CD4-positive, alpha-beta T cell (primary cell): Measurements from ENCODE around the gene PROB1. TPM values are rescaled to one million over a fixed set of nuclear protein-coding genes. Genes with fewer than 3 reads are reported as not detected.

ENCODE experiments used
- ATAC-seq: fragments of 200-7000 bp; cut with Tn5 transposase; one replicate; pipeline ENCODE4 v1.10.0; 2022; ENCODE audit warnings: mild to moderate bottlenecking; ENCODE audit not compliant: poor library complexity
- CTCF ChIA-PET: fragments of 350-600 bp; sonication (Branson Sonifier 250); formaldehyde crosslinking; loops from one replicate; lab custom pipeline; 2021; ENCODE audit warnings: antibody characterized with exemption, inconsistent platforms; lab: Charles Lee
- POLR2A ChIA-PET: fragments of 350-600 bp; sonication (Branson Sonifier 250); formaldehyde crosslinking; loops from one replicate; lab custom pipeline; 2021; ENCODE audit warnings: antibody characterized with exemption, inconsistent platforms; lab: Charles Lee
- DNase-seq, 14 experiments: peaks; one replicate each; pipeline ENCODE4 v3.0.0-alpha.2; 2013 to 2020; ENCODE audit warnings: mixed read lengths in 2 of 14
- H3K27ac ChIP-seq, 2 donors: one replicate each; pipeline versions ENCODE4 v1.5.1 to v1.7.0; 2013; ENCODE audit warnings: low read length in 2 of 2, low read depth in 1 of 2, mild to moderate bottlenecking in 1 of 2
- H3K27me3 ChIP-seq, 2 experiments: 1 replicate in 1 of 2; 2 replicates in 1 of 2; pipeline versions ENCODE4 v1.6.1 to v1.7.0; 2013; ENCODE audit warnings: low read length in 2 of 2, control low read depth in 1 of 2, mild to moderate bottlenecking in 1 of 2, moderate library complexity in 1 of 2; ENCODE audit not compliant: insufficient read depth in 2 of 2, control insufficient read depth in 1 of 2
- H3K36me3 ChIP-seq: one replicate; pipeline ENCODE4 v1.6.1; 2013; ENCODE audit warnings: low read length, control low read depth; ENCODE audit not compliant: insufficient read depth
- H3K4me1 ChIP-seq: one replicate; pipeline ENCODE4 v1.6.1; 2013; ENCODE audit warnings: low read length, control low read depth; ENCODE audit not compliant: insufficient read depth
- H3K4me3 ChIP-seq: one replicate; pipeline ENCODE4 v1.5.1; 2013; ENCODE audit warnings: mild to moderate bottlenecking, low read length, moderate library complexity
- H3K9me3 ChIP-seq, 2 experiments: 1 replicate in 1 of 2; 2 replicates in 1 of 2; pipeline versions ENCODE4 v1.6.1 to v1.7.0; 2013; ENCODE audit warnings: low read length in 2 of 2, mild to moderate bottlenecking in 2 of 2, control low read depth in 1 of 2, moderate library complexity in 1 of 2; ENCODE audit not compliant: control insufficient read depth in 1 of 2, insufficient read depth in 1 of 2
- H3K27ac Mint-ChIP-seq: one replicate; pipeline ENCODE4 v1.8.0; 2020; ENCODE audit warnings: mixed read lengths
- H3K27me3 Mint-ChIP-seq: one replicate; pipeline ENCODE4 v1.8.0; 2021; ENCODE audit warnings: mixed read lengths
- H3K36me3 Mint-ChIP-seq: one replicate; pipeline ENCODE4 v1.8.0; 2021; ENCODE audit warnings: low read depth, mixed read lengths
- H3K4me1 Mint-ChIP-seq: one replicate; pipeline ENCODE4 v1.8.0; 2021; ENCODE audit warnings: low read depth, mixed read lengths
- H3K4me3 Mint-ChIP-seq: one replicate; pipeline ENCODE4 v1.8.0; 2020; ENCODE audit warnings: mild to moderate bottlenecking, mixed read lengths
- H3K9me3 Mint-ChIP-seq: one replicate; pipeline ENCODE4 v1.8.0; 2020; ENCODE audit warnings: mixed read lengths
- intact Hi-C, 2 experiments: fragments of 100-400 bp; cut with DNase I in 1 of 2; cut with micrococcal nuclease in 1 of 2; formaldehyde crosslinking; loops; one replicate each; pipeline versions ENCODE4 v1.15.1 to v1.9.0; 2023 to 2025; cut with DNase I, micrococcal nuclease
- total RNA-seq, 174 experiments: library from RNA in 2 of 174; stranded (reverse) in 2 of 174; gene quantifications; one replicate each; pipeline ENCODE4 v1.2.3 and lab custom pipeline; 2021 to 2026
- TF ChIP-seq, protein P1 (sequence below): fragments of 200-600 bp; IDR thresholded peaks from one replicate; pipeline ENCODE4 v1.8.0; 2022; ENCODE audit warnings: antibody characterized with exemption, mild to moderate bottlenecking

The PROB1 gene
- total RNA-seq, 2 experiments from 2014 or later: 0.25 to 0.41 TPM

DNA sequence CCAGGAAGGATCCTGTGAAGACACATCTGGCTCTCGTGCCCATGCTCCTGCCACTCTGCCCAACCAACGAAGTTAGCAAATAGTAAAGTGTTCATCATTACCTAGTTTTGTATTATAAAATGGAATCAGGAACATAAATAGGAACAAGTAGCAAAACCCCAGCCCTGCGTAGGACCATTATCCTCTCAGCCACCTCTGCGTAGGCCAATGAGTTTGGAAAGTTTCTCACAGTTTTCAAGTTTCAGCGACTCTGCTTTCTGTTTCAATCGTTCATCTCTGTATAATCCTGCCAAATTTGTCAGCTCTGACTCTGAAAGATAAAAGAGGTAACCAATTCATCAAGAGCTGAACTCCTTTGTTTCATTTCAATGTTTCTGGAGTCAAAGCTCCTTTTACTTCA, 19.1 kb upstream of the PROB1 start:
- Mint-ChIP-seq H3K36me3 (peaks cover 15% of the 10 kb centered on the region), H3K4me1 (peaks cover 23% of the 10 kb centered on the region), H3K9me3 (no peaks in the 10 kb centered on the region), H3K27ac (no peak overlapping the region), H3K4me3 (no peak overlapping the region), H3K27me3 (no peaks in the 10 kb centered on the region)
- intact Hi-C loops: no loop called here
- Histone ChIP-seq H3K4me3 (no peak overlapping the region), H3K4me1 (peaks cover 19% of the 10 kb centered on the region), H3K27me3 (no peaks in the 10 kb centered on the region), H3K36me3 (peaks cover 4% of the 10 kb centered on the region), H3K27ac (no peak overlapping the region), H3K9me3 (no peaks in the 10 kb centered on the region)
- ATAC-seq: no peak
- CTCF ChIA-PET: interaction anchor here (1.6 kb wide), 1 partner anchor 8 kb away, joined by 4 read pairs; no protein-coding TSS in a partner anchor
- DNase-seq: no peak
- TF ChIP-seq, protein P1, sequence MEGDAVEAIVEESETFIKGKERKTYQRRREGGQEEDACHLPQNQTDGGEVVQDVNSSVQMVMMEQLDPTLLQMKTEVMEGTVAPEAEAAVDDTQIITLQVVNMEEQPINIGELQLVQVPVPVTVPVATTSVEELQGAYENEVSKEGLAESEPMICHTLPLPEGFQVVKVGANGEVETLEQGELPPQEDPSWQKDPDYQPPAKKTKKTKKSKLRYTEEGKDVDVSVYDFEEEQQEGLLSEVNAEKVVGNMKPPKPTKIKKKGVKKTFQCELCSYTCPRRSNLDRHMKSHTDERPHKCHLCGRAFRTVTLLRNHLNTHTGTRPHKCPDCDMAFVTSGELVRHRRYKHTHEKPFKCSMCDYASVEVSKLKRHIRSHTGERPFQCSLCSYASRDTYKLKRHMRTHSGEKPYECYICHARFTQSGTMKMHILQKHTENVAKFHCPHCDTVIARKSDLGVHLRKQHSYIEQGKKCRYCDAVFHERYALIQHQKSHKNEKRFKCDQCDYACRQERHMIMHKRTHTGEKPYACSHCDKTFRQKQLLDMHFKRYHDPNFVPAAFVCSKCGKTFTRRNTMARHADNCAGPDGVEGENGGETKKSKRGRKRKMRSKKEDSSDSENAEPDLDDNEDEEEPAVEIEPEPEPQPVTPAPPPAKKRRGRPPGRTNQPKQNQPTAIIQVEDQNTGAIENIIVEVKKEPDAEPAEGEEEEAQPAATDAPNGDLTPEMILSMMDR: no peak
- POLR2A ChIA-PET: interaction anchor here (1.0 to 1.5 kb wide), 3 partner anchors 10 to 72 kb away, joined by 3 to 4 read pairs (median 3); partner anchors contain the start of gene SPATA24

- no peak overlapping the region for H3K27ac ChIP-seq
- ChIA-PET CTCF (interaction anchor here (1.6 kb wide), 1 partner anchor 9 kb away, joined by 4 read pairs; no protein-coding TSS in a partner anchor), POLR2A (interaction anchor here (0.6 kb wide), 1 partner anchor 103 kb away, joined by 3 read pairs; no protein-coding TSS in a partner anchor)
- peaks cover 23% of the 10 kb centered on the region for H3K4me1 Mint-ChIP-seq
- H3K27ac Mint-ChIP-seq: no peak overlapping the region
- H3K4me3 ChIP-seq: no peak overlapping the region
- H3K9me3 ChIP-seq: no peaks in the 10 kb centered on the region
- intact Hi-C loops: no loop called here
- no peaks in the 10 kb centered on the region for H3K27me3 Mint-ChIP-seq
- H3K9me3 Mint-ChIP-seq: no peaks in the 10 kb centered on the region
- H3K4me3 Mint-ChIP-seq: no peak overlapping the region
- TF ChIP-seq, protein P1: no peak
- H3K36me3 ChIP-seq: no peaks in the 10 kb centered on the region
- H3K4me1 ChIP-seq: peaks cover 19% of the 10 kb centered on the region
- DNase-seq (no peak), ATAC-seq (no peak)
- peaks cover 7% of the 10 kb centered on the region for H3K36me3 Mint-ChIP-seq
- H3K27me3 ChIP-seq: no peaks in the 10 kb centered on the region
Observed at GRCh38 chr5:139413153-139413552, 18.2 kb upstream of the PROB1 start.

- no peaks in the 10 kb centered on the region for H3K9me3 Mint-ChIP-seq
- TF ChIP-seq, protein P1: no peak
- H3K4me1 ChIP-seq: peaks cover 19% of the 10 kb centered on the region
- H3K4me3 Mint-ChIP-seq: no peak overlapping the region
- H3K27ac ChIP-seq: no peak overlapping the region
- no peaks in the 10 kb centered on the region for H3K27me3 ChIP-seq
- POLR2A ChIA-PET: interaction anchor here (1.7 to 1.8 kb wide), 2 partner anchors 28 to 71 kb away, joined by 5 to 6 read pairs; partner anchors contain the start of genes DNAJC18 and STING1
- H3K4me3 ChIP-seq: no peak overlapping the region
- H3K27me3 Mint-ChIP-seq: no peaks in the 10 kb centered on the region
- DNase-seq: no peak
- no peak overlapping the region for H3K27ac Mint-ChIP-seq
- H3K36me3 Mint-ChIP-seq: peaks cover under 1% of the 10 kb centered on the region
- H3K36me3 ChIP-seq: no peaks in the 10 kb centered on the region
- H3K9me3 ChIP-seq: no peaks in the 10 kb centered on the region
- intact Hi-C loops: no loop called here
- CTCF ChIA-PET: no interaction called here
- peaks cover 33% of the 10 kb centered on the region for H3K4me1 Mint-ChIP-seq
- ATAC-seq: no peak
Observed at GRCh38 chr5:139410993-139411828, 16.3 kb upstream of the PROB1 start.
